ENCODE measurements around the gene KIAA1549. TPM values are rescaled to one million over a fixed set of nuclear protein-coding genes. Genes with fewer than 3 reads are reported as not detected.
A peak's percentile ranks its signal among the peaks of the same experiment; 100 is the strongest.

The KIAA1549 gene
- total RNA-seq, 1 experiment from 2014 or later, result 14.1 TPM

- in situ Hi-C loops (cut with HindIII; ENCODE audit: low pct_unique_long_range_greater_than_20kb, low sequenced_read_pairs), result no loop called here
- CTCF ChIA-PET, result no interaction called here
- DNase-seq (ENCODE audit: low read depth, low spot score), result no peak
Observed at GRCh38 chr7:138919216-138919615, 62.0 kb downstream of the KIAA1549 start.

GRCh38 chr7:138918756-138919155 is 62.4 kb downstream of the KIAA1549 start:
- H3K36me3 ChIP-seq (ENCODE audit: control insufficient read depth, insufficient read depth, low read length), result no peaks in the 10 kb centered on the region
- BruUV-seq (replicated peaks), result no TSS peak
- H3K9me3 ChIP-seq (ENCODE audit: control insufficient read depth, insufficient read depth, low read depth, low read length), result no peaks in the 10 kb centered on the region
- CTCF ChIA-PET, result no interaction called here
- POLR2A ChIA-PET, result no interaction called here
- DNase-seq (ENCODE audit: low read depth, low spot score) (no peak), ATAC-seq (no peak)
- no peak overlapping the region for H3K4me3 ChIP-seq (ENCODE audit: low read depth in 2 of 2, low read length in 2 of 2)
- no peaks in the 10 kb centered on the region for H3K27me3 ChIP-seq (ENCODE audit: control insufficient read depth, insufficient read depth, low read length)
- TF ChIP-seq POLR2AphosphoS5 (IDR thresholded peaks at IDR 0.05; ENCODE audit: low read depth, low read length), result no peak
- TF ChIP-seq SIN3A (IDR thresholded peaks at IDR 0.05; ENCODE audit: borderline replicate concordance, insufficient read depth, low read depth, low read length), result no peak
- no peak for TF ChIP-seq CTCF (IDR thresholded peaks at IDR 0.05)
- no peak for TF ChIP-seq TCF7L2 (IDR thresholded peaks at IDR 0.05; ENCODE audit: low read depth, low read length)
- no peak for TF ChIP-seq REST (IDR thresholded peaks at IDR 0.05; ENCODE audit: insufficient read depth in 1 of 2, low read depth in 2 of 2, low read length in 1 of 2)
- H3K4me1 ChIP-seq (ENCODE audit: control insufficient read depth, insufficient read depth, low read length), result peaks cover 4% of the 10 kb centered on the region
- intact Hi-C loops (cut with micrococcal nuclease; ENCODE audit: unreplicated experiment) (no loop called here), in situ Hi-C loops (cut with HindIII; ENCODE audit: low pct_unique_long_range_greater_than_20kb, low sequenced_read_pairs) (no loop called here)
- no peak overlapping the region; the same call in 1 of the 2 replicates for H3K27ac ChIP-seq (ENCODE audit: low read length)

More at GRCh38 chr7:138919216-138919615, 62.0 kb downstream of the KIAA1549 start:
- POLR2A ChIA-PET, result no interaction called here
- no peaks in the 10 kb centered on the region for H3K27me3 ChIP-seq (ENCODE audit: control insufficient read depth, insufficient read depth, low read length)
- no peak overlapping the region for H3K27ac ChIP-seq (ENCODE audit: low read length)
- TF ChIP-seq TCF7L2 (IDR thresholded peaks at IDR 0.05; ENCODE audit: low read depth, low read length) (no peak), CTCF (IDR thresholded peaks at IDR 0.05) (no peak), SIN3A (IDR thresholded peaks at IDR 0.05; ENCODE audit: borderline replicate concordance, insufficient read depth, low read depth, low read length) (no peak), REST (IDR thresholded peaks at IDR 0.05; ENCODE audit: insufficient read depth in 1 of 2, low read depth in 2 of 2, low read length in 1 of 2) (no peak), POLR2AphosphoS5 (IDR thresholded peaks at IDR 0.05; ENCODE audit: low read depth, low read length) (no peak)
- H3K36me3 ChIP-seq (ENCODE audit: control insufficient read depth, insufficient read depth, low read length), result no peaks in the 10 kb centered on the region
- H3K4me1 ChIP-seq (ENCODE audit: control insufficient read depth, insufficient read depth, low read length), result peaks cover 4% of the 10 kb centered on the region
- peak; percentile 75 for ATAC-seq
- no peak overlapping the region for H3K4me3 ChIP-seq (ENCODE audit: low read depth in 2 of 2, low read length in 2 of 2)
- BruUV-seq (replicated peaks), result no TSS peak
- no peaks in the 10 kb centered on the region for H3K9me3 ChIP-seq (ENCODE audit: control insufficient read depth, insufficient read depth, low read depth, low read length)
- intact Hi-C loops (cut with micrococcal nuclease; ENCODE audit: unreplicated experiment), result no loop called here
